ENCODE data around the gene SAP30.

SAP30 gene

DNA sequence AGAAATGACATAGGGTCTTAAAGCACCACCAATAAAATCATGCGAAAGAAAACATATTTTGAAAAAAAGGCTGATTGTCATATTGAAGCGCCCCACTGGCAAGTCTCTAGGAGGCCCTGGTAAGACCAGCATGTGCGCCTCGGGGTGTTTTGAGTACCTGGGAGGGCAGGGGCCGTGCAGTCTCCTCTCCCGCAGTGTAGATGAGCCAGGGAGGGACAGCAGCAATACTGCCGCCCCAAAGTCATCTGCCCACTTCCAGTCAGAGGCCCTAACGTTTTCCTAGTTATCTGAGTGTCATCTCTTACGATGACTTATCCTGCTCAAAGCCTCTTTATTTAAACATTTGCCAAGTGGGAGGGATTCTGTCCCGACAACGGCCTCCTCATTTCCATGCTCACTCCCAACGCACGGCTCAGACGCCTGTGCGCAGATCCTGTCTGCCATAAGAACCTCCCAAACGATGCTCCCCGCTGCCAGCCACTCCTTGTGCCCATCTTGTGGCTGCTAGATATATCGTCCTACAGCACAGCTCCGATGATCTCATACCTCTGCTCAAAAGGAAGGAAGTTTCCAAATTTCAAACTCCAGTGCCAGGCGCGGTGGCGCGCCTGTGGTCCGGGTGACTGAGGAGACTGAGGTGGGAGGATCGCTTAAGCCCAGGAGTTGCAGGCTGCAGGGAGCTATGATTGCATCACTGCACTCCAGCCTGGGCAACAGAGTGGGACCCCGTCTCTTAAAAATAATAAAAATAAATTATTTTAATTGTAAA, 45.3 kb downstream of the SAP30 start:
- no peak for DNase-seq

DNA sequence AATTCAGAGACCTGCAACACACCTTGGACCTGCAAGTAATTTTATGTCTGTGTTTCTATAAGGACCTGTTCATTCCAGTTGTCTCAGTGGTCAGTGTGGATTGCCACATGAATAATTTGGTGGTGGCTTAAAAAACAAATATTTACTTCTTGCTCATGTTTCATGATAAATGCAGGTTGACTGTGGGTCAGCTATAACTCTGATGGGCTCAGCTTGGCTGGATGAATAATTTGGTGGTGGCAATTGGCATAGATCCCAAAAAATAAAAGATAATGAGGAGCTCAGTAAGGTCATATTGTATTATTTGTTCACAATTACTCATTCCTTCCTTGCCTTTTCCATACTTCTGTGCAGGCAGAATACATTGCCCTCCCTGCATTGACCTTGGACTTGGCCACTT, 47.1 kb downstream of the SAP30 start:
- no peak for DNase-seq

DNA sequence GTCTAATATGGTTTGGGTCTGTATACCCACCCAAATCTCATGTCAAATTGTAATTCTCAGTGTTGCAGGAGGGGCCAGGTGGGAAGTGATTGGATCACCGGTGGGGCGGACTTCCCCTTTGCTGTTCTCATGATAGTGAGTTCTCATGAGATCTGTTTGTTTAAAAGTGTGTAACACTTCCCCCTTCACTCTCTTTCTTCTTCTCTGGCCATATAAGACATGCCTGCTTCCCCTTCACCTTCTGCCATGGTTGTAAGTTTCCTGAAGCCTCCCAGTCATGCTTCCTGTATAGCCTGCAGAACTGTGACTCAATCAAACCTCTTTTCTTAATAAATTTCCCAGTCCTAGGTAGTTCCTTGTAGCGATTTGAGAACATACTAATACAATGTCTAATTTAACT, 47.9 kb downstream of the SAP30 start:
- no peak for DNase-seq

DNA sequence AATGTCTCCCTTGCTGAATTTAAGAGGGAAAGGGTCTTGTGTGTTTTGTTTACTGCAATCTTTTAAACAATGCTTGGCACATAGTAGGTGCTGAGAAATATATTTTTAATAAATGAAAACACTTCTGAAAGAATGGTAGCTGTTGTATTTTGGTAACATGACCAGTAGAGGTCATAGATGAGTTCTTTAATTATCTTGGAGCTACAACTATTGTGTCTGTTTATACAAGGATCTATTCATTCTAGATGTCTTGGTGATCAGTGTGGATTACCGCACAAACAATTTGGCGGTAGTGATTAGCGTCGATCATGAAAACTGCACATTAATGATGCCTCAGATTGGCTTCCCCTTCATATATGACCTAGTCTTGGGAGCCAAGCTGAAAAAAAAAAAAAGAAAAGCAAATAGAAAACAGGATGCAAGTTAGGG, 49.6 kb downstream of the SAP30 start:
- DNase-seq, result peak; percentile 28

DNA sequence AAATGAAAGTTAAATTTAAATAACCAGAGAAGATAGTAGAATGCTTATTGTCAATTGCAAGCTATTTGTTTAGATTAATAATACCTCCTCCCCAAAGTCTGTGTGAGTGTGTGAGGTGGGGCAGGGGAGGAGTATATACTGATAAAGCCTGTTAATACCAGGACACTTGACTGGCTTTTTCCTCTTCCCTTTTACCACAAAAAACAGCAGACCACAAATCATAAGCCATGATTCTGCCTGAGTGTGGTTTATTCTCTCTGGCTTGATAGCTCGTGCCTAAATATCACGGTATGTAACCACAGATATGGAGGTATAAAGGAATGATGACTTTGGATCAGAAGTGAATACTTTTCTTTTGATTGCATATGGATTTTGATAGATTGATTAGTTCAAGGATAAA, 50.0 kb downstream of the SAP30 start:
- no peak for DNase-seq

DNA sequence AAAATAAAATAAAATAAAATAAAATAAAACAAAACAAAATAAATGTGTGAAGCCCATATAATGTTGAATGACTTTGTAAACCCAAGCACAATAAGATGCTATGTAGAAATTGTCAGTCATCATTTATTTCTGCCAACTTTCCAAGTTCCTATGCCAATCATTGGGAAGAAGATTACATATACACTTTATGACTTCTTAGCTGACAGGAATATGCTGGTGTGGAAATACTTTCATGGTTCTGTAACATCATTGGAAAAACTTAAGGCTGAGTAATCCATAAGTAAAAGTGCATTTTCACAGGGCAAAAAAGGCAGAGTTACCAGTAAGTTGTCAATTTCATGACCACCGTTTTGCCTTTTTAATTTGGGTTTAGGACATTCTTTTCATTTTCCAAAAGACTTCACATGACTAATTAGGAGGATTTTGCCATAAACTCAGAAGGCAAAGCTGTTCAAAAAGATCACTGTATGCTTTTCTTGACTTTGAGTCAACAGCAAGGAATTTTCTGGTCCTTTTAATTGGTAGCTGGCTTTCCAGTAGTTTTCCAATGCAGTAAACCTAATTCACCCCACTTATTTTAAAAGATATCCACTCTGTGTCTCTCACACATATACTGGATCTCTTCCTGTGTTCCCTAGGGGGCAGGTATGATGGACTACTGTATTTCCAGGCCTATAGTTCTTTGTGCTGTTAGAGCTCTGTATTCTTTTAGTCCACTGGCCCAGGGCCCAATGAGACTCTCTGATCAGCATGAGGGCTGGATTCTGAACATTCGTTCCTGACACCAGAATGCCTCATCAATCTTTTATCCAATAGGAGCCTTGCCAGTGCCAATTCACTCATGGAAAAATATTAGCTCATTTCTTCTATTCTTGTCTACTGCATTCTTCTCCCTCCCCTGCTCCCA, 54.4 kb downstream of the SAP30 start:
- DNase-seq, result no peak

DNA sequence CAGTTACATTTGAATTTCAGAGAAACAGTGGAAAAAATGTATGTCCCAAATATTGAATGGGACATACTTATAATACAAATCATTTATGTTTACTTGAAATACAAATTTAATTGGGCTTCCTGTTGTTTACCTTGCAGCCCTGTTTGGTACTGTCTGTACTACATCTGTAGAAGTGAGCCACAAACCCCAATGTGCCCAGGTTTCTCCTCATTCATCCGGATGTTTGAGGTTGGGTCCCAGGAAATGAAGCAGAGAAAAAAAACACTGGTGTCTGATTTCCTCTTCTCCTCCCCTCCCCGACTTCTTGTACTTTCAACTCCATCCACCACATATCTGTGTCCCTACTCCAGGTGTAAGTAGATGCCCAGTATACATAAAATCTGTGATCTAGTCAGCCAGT, 55.3 kb downstream of the SAP30 start:
- peak; percentile 13 for DNase-seq

All from activated CD4-positive, alpha-beta T cell treated with anti-CD3 and anti-CD28 coated beads, Interleukin-10, Interleukin-2, amounts not matched to agents 100 ng/mL and 50 ng/mL, durations not matched to agents 16 hours and 8 hours (primary cell).